GM18508 (cell line): ENCODE measurements around the gene PTTG1IP.
"Not testable (repeated sequence)": the region's sequence is repeated elsewhere in the genome, so short reads cannot be mapped to it uniquely, and the experiment has no call there.

Experiments
- ATAC-seq: cut with Tn5 transposase; IDR thresholded peaks from one replicate; pipeline ENCODE4 v1.9.1; 2021; ENCODE audit warnings: moderate number of reproducible peaks; ENCODE audit not compliant: insufficient read depth, unreplicated experiment

PTTG1IP gene

GRCh38 chr21:44886113-44887075 lies 12.9 kb upstream of the PTTG1IP start:
- no peak for ATAC-seq

GRCh38 chr21:44885615-44886014 lies 12.1 kb upstream of the PTTG1IP start:
- ATAC-seq = no peak

GRCh38 chr21:44884097-44884496 lies 10.6 kb upstream of the PTTG1IP start:
- ATAC-seq = no peak

- no peak for ATAC-seq
Observed at GRCh38 chr21:44883250-44883649, 9.8 kb upstream of the PTTG1IP start.

GRCh38 chr21:44881198-44881872 lies 7.8 kb upstream of the PTTG1IP start:
- ATAC-seq = no peak

- no peak for ATAC-seq
Observed at GRCh38 chr21:44880405-44881197, 7.1 kb upstream of the PTTG1IP start.

- ATAC-seq = not testable (repeated sequence)
Observed at GRCh38 chr21:44879238-44879637, 5.7 kb upstream of the PTTG1IP start.

- no peak for ATAC-seq
Observed at GRCh38 chr21:44878053-44878982, 4.8 kb upstream of the PTTG1IP start.

GRCh38 chr21:44876849-44877575 lies 3.5 kb upstream of the PTTG1IP start:
- no peak for ATAC-seq

GRCh38 chr21:44875316-44875700 lies 1.8 kb upstream of the PTTG1IP start:
- ATAC-seq = no peak

GRCh38 chr21:44874497-44875315 lies 1.2 kb upstream of the PTTG1IP start:
- no peak for ATAC-seq

- no peak for ATAC-seq
Observed at GRCh38 chr21:44874240-44874496, 678 bp upstream of the PTTG1IP start.

GRCh38 chr21:44872649-44873355 lies 688 bp downstream of the PTTG1IP start:
- ATAC-seq = no peak

- no peak for ATAC-seq
Observed at GRCh38 chr21:44872323-44872648, 1.2 kb downstream of the PTTG1IP start.

- no peak for ATAC-seq
Observed at GRCh38 chr21:44871576-44872269, 1.8 kb downstream of the PTTG1IP start.

- ATAC-seq = no peak
Observed at GRCh38 chr21:44870748-44871495, 2.6 kb downstream of the PTTG1IP start.
